Activated CD4-positive, alpha-beta T cell treated with anti-CD3 and anti-CD28 coated beads, Interleukin-10, Interleukin-2, amounts not matched to agents 100 ng/mL and 50 ng/mL, durations not matched to agents 16 hours and 8 hours (primary cell): ENCODE measurements around the gene TACC2.

Source experiments
- DNase-seq: peaks from one replicate; pipeline ENCODE4 v3.0.0-alpha.2; 2020

The TACC2 gene

GRCh38 chr10:122303271-122304053, 314.5 kb downstream of the TACC2 start:
- no peak for DNase-seq
